Lower leg skin (tissue), 3 donors: Measurements from ENCODE around the gene GPR62.

ENCODE experiments used
- POLR2A ChIP-seq, 2 donors: fragments of 450-650 bp; IDR thresholded peaks; one replicate each; pipeline ENCODE4 v1.6.1; 2016 to 2017; ENCODE audit warnings: antibody characterized with exemption in 2 of 2, mild to moderate bottlenecking in 1 of 2, moderate library complexity in 1 of 2
- TF ChIP-seq, protein P1 (sequence below), 3 donors: fragments of 450-650 bp; IDR thresholded peaks; one replicate each; pipeline ENCODE4 v1.5.1; 2016; ENCODE audit warnings: antibody characterized with exemption in 3 of 3, mild to moderate bottlenecking in 3 of 3, moderate library complexity in 2 of 3

DNA sequence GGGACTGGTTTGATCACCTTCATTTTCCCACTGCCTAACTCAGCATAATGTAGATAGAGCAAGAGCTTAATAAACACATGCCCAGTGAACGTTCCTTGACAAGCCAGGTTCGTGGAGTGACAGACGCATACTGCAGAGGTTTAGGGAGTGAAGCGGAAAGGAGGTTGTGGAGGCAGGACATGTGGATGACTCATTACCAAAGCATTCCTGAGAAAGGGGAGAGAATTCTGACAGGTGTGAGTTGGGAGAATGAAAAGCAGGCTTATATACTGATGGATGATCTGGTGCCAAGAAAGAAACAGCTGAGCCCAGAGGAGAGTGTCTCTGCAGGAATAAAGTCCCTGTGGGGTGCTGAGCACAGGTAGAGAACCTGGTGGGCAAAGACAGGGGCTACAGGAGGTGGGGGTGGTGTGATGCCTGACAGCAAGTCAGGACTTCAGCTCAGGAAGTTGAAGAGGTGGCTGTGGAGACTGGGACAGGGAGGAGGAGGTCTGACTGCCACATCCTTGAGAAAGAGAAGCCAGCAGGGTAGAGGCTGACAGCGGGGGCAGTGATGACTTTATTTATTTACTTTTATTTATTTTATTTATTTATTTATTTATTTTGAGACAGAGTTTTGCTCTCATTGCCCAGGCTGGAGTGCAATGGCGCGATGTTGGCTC lies 42.9 kb downstream of the GPR62 start:
- TF ChIP-seq, protein P1, sequence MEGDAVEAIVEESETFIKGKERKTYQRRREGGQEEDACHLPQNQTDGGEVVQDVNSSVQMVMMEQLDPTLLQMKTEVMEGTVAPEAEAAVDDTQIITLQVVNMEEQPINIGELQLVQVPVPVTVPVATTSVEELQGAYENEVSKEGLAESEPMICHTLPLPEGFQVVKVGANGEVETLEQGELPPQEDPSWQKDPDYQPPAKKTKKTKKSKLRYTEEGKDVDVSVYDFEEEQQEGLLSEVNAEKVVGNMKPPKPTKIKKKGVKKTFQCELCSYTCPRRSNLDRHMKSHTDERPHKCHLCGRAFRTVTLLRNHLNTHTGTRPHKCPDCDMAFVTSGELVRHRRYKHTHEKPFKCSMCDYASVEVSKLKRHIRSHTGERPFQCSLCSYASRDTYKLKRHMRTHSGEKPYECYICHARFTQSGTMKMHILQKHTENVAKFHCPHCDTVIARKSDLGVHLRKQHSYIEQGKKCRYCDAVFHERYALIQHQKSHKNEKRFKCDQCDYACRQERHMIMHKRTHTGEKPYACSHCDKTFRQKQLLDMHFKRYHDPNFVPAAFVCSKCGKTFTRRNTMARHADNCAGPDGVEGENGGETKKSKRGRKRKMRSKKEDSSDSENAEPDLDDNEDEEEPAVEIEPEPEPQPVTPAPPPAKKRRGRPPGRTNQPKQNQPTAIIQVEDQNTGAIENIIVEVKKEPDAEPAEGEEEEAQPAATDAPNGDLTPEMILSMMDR (IDR thresholded peaks at IDR 0.05) = no peak
- no peak for TF ChIP-seq POLR2A (IDR thresholded peaks at IDR 0.05)
